HepG2 (cell line): ENCODE results near the gene TMEM63B. TPM values are rescaled to one million over a fixed set of nuclear protein-coding genes. Genes with fewer than 3 reads are reported as not detected.

ENCODE experiments used
- GABPB1 ChIP-seq: IDR thresholded peaks from 2 replicates; pipeline ENCODE4 v1.6.1; 2016; ENCODE audit warnings: mild to moderate bottlenecking, missing genetic modification reagents, moderate library complexity, missing compliant biosample characterization
- HNRNPLL ChIP-seq: fragments of 200-400 bp; formaldehyde crosslinking; IDR thresholded peaks from 2 replicates; pipeline ENCODE4 v1.6.1; 2017; ENCODE audit warnings: mild to moderate bottlenecking, low read depth, low read length; ENCODE audit not compliant: poor library complexity, severe bottlenecking
- MTERF4 ChIP-seq: sonication (generic); formaldehyde crosslinking; IDR thresholded peaks from 2 replicates; pipeline ENCODE4 v1.8.0; 2023; ENCODE audit warnings: mild to moderate bottlenecking, missing genetic modification reagents
- NONO ChIP-seq, 2 experiments: fragments of 450-650 bp in 1 of 2; sonication (generic) in 1 of 2; formaldehyde crosslinking in 1 of 2; IDR thresholded peaks in 1 of 2; conservative IDR thresholded peaks in 1 of 2; 2 replicates each; pipeline versions ENCODE4 v1.6.1 to v1.8.0; 2017 to 2022; ENCODE audit warnings: mild to moderate bottlenecking in 1 of 2, missing genetic modification reagents in 1 of 2, moderate library complexity in 1 of 2
- REPIN1 ChIP-seq: sonication (generic); formaldehyde crosslinking; IDR thresholded peaks from 2 replicates; pipeline ENCODE4 v1.8.0; 2022; ENCODE audit warnings: missing genetic modification reagents, low read depth, mild to moderate bottlenecking, borderline replicate concordance
- SMAD3 ChIP-seq: sonication (generic); formaldehyde crosslinking; IDR thresholded peaks from 2 replicates; pipeline ENCODE4 v1.4.0; 2020; ENCODE audit warnings: missing genetic modification reagents
- STAG1 ChIP-seq: sonication (generic); formaldehyde crosslinking; IDR thresholded peaks from 2 replicates; pipeline ENCODE4 v1.4.0; 2020; ENCODE audit warnings: missing genetic modification reagents
- ZBED4 ChIP-seq: sonication (generic); formaldehyde crosslinking; IDR thresholded peaks from 2 replicates; pipeline ENCODE4 v1.4.0; 2020; ENCODE audit warnings: missing genetic modification reagents, borderline replicate concordance
- ZBTB3 ChIP-seq: sonication (generic); formaldehyde crosslinking; IDR thresholded peaks from 2 replicates; pipeline ENCODE4 v1.4.0; 2020; ENCODE audit warnings: low read depth, mild to moderate bottlenecking, moderate library complexity, missing genetic modification reagents, borderline replicate concordance
- ZNF333 ChIP-seq: sonication (generic); formaldehyde crosslinking; IDR thresholded peaks from 2 replicates; pipeline ENCODE4 v1.4.0; 2020; ENCODE audit warnings: mild to moderate bottlenecking, missing genetic modification reagents, borderline replicate concordance
- ZNF501 ChIP-seq: sonication (generic); formaldehyde crosslinking; IDR thresholded peaks from 2 replicates; pipeline ENCODE4 v1.5.1; 2020; ENCODE audit warnings: mild to moderate bottlenecking, moderate library complexity, missing genetic modification reagents
- ZNF503 ChIP-seq: sonication (generic); formaldehyde crosslinking; IDR thresholded peaks from 2 replicates; pipeline ENCODE4 v1.4.0; 2020; ENCODE audit warnings: missing genetic modification reagents
- ZNF543 ChIP-seq: sonication (generic); formaldehyde crosslinking; IDR thresholded peaks from 2 replicates; pipeline ENCODE4 v1.4.0; 2020; ENCODE audit warnings: mild to moderate bottlenecking, missing genetic modification reagents
- ZNF772 ChIP-seq: sonication (generic); formaldehyde crosslinking; IDR thresholded peaks from 2 replicates; pipeline ENCODE4 v1.5.0; 2020; ENCODE audit warnings: mild to moderate bottlenecking, missing genetic modification reagents
- polyA plus RNA-seq, 8 experiments: library from polyadenylated mRNA; depleted of rRNA in 3 of 8; stranded (reverse) in 7 of 8; unstranded in 1 of 8; fragments of >200 nt; fragmentation: Illumina TruSeq in 4 of 8; extraction: Trizol in 4 of 8; gene quantifications; 2 replicates each; pipeline versions ENCODE4 v1.2.1 to v1.2.3, GENCODE V29; 2011 to 2016; ENCODE audit warnings: low read depth in 4 of 8, missing spikeins in 1 of 8, mixed read lengths in 1 of 8; ENCODE audit not compliant: insufficient read depth in 1 of 8
- total RNA-seq, 5 experiments: library from RNA; depleted of rRNA; stranded (reverse); fragments of >200 nt; fragmentation: Illumina TruSeq; extraction: Trizol; gene quantifications; 2 replicates each; pipeline ENCODE4 v1.2.3, GENCODE V29; 2016; ENCODE audit warnings: low read depth in 1 of 5
- TF ChIP-seq, protein P1 (sequence below): sonication (generic); formaldehyde crosslinking; IDR thresholded peaks from 2 replicates; pipeline ENCODE4 v1.5.1; 2020; ENCODE audit warnings: missing genetic modification reagents, mild to moderate bottlenecking, borderline replicate concordance
- TF ChIP-seq, protein P2 (sequence below): sonication (generic); formaldehyde crosslinking; IDR thresholded peaks from 2 replicates; pipeline ENCODE4 v1.5.0; 2020; ENCODE audit warnings: missing genetic modification reagents

TMEM63B gene
- total and polyA plus RNA-seq, 2 of the 13 experiments (the other 11 are each of a cell fraction or from before 2014, with no cell fraction given), result 27.4 to 75.8 TPM

DNA sequence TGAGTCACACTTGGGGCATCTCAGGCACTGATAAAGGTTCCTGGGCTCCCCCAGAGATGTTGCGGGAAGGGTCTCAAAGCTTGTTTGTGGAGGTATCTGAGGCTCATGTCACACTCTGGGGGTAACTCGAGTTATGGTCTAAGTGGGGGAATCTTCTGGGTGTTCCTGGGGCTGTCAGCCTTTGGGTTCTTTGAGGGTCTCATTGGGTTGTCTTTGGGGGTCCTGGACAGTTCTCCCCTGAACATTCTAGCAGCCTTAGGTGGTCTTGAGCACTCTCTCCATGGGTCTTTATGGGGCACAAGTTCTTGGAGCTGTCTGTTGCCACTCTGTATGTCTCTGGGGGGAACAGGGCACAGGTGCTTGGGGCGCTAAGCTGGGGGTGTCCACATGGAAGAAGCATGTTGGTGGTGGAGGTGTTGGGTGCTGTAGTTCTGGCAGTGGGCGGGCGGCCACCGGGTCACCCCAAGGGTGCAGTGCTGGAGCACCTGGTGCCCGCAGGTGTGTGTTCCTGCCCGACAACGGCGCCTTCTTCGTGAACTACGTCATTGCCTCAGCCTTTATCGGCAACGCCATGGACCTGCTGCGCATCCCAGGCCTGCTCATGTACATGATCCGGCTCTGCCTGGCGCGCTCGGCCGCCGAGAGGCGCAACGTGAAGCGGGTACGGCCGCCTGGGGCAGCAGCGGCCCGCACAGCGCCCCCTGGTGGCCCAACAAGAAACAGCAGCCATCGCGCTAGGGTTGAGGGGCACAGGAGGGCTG is 24.2 kb downstream of the TMEM63B start (continued):
- TF ChIP-seq, protein P1, sequence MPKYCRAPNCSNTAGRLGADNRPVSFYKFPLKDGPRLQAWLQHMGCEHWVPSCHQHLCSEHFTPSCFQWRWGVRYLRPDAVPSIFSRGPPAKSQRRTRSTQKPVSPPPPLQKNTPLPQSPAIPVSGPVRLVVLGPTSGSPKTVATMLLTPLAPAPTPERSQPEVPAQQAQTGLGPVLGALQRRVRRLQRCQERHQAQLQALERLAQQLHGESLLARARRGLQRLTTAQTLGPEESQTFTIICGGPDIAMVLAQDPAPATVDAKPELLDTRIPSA, result no peak
- no peak for TF ChIP-seq ZBTB3
- TF ChIP-seq ZBED4 (CRISPR knock-in tag), result peak; percentile 56; the same call in 1 of the 2 replicates
- TF ChIP-seq GABPB1 (CRISPR knock-in tag), result peak; percentile 73; the same call in 1 of the 2 replicates
- TF ChIP-seq ZNF772 (CRISPR knock-in tag), result peak; percentile 41; the same call in 1 of the 2 replicates
- TF ChIP-seq, protein P2, sequence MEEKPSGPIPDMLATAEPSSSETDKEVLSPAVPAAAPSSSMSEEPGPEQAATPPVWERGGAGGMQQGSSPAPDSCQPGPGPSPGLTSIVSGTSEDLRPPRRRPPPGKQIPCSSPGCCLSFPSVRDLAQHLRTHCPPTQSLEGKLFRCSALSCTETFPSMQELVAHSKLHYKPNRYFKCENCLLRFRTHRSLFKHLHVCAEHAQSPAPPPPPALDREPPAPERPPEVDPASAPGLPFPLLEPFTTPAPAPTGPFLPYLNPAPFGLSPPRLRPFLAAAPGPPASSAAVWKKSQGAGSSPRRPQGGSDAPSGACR, result 0 out of 2 replicates have a peak, but pooled peaks have one; percentile 27
- no peak for TF ChIP-seq ZNF543 (CRISPR knock-in tag)
- TF ChIP-seq SMAD3, result peak; percentile 56; the same call in 1 of the 2 replicates
- TF ChIP-seq STAG1 (CRISPR knock-in tag), result peak; percentile 88
- no peak for TF ChIP-seq NONO (IDR thresholded peaks at IDR 0.05)
- TF ChIP-seq NONO (CRISPR knock-in tag; conservative IDR thresholded peaks at IDR 0.05), result peak; percentile 73
- TF ChIP-seq HNRNPLL, result peak; percentile 80
- 0 out of 2 replicates have a peak, but pooled peaks have one; percentile 49 for TF ChIP-seq ZNF333 (CRISPR knock-in tag)
- TF ChIP-seq ZNF501 (CRISPR knock-in tag), result peak; percentile 77; the same call in 1 of the 2 replicates
- TF ChIP-seq MTERF4 (CRISPR knock-in tag), result peak; percentile 57; the same call in 1 of the 2 replicates
- peak; percentile 95 for TF ChIP-seq REPIN1 (CRISPR knock-in tag)
- TF ChIP-seq ZNF503 (CRISPR knock-in tag), result no peak
